Stomach (tissue), 4 donors: ENCODE results near the gene NRIP1.

ENCODE experiments used
- CTCF ChIP-seq, 7 experiments: fragments of 450-650 bp in 4 of 7; fragments of 200-600 bp in 3 of 7; sonication (generic) in 3 of 7; IDR thresholded peaks; one replicate each; pipeline ENCODE4 v1.5.1; 2016 to 2019; ENCODE audit warnings: antibody characterized with exemption in 7 of 7, control low read depth in 2 of 7, mild to moderate bottlenecking in 1 of 7
- EP300 ChIP-seq: sonication (generic); formaldehyde crosslinking; IDR thresholded peaks from one replicate; pipeline ENCODE4 v1.6.1; 2017; ENCODE audit warnings: antibody characterized with exemption
- POLR2A ChIP-seq, 4 donors: fragments of 450-650 bp; IDR thresholded peaks; one replicate each; pipeline ENCODE4 v1.6.1; 2016; ENCODE audit warnings: antibody characterized with exemption in 4 of 4, control low read depth in 2 of 4, mild to moderate bottlenecking in 1 of 4, moderate library complexity in 1 of 4

DNA sequence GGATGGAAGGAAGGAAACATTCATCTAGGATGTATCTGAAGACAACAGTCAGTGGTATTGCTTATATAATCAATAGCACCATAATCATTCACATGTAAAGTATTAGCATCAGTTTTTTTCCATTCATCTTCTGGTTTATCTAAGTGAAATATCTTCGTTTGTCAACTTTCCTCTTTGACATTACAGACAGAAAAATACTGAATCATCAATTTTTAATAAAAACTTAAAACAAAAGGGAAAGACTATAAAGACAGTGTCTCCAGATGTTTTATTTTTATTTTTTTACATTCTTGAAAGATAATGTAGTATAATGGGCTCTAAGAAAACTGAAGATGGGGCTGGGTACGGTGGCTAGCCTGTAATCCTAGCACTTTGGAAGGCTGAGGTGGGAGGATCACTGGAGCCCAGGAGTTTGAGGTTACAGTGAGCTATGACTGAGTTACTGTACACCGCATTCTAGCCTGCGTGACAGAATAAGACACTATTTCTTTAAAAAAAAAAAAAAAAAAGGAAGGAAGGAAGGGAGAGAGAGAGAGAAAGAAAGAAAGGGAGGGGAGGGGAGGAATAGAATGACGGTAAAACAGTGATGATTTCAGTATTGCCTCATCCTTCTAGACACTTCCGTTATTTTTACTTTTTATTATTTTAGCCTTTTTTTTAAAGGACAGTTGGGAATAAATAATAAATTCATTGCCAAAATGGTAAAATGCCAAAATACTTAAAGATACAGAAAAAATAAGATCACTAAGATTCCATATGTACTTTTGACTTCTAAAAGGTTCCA is 89.5 kb downstream of the NRIP1 start:
- TF ChIP-seq CTCF (IDR thresholded peaks at IDR 0.05) (no peak), EP300 (no peak), POLR2A (IDR thresholded peaks at IDR 0.05) (no peak)
